Spinal cord (tissue), 10 donors: ENCODE measurements around the gene PITX1. TPM values are rescaled to one million over a fixed set of nuclear protein-coding genes. Genes with fewer than 3 reads are reported as not detected.

Experiments
- DNase-seq, 6 donors: peaks; one replicate each; pipeline versions ENCODE4 v3.0.0 to v3.0.0-alpha.2; 2013 to 2015; ENCODE audit warnings: low spot score in 6 of 6, low read depth in 4 of 6
- H3K27ac ChIP-seq: one replicate; pipeline ENCODE4 v1.5.1; 2013; ENCODE audit warnings: low read depth, low read length, control low read depth
- H3K27me3 ChIP-seq: one replicate; pipeline ENCODE4 v1.6.1; 2013; ENCODE audit warnings: low read length; ENCODE audit not compliant: control insufficient read depth, insufficient read depth
- H3K36me3 ChIP-seq: one replicate; pipeline ENCODE4 v1.6.1; 2013; ENCODE audit warnings: low read length; ENCODE audit not compliant: control insufficient read depth, insufficient read depth
- H3K4me1 ChIP-seq: one replicate; pipeline ENCODE4 v1.6.1; 2013; ENCODE audit warnings: low read length; ENCODE audit not compliant: control insufficient read depth, insufficient read depth
- H3K4me3 ChIP-seq: one replicate; pipeline ENCODE4 v1.5.1; 2013; ENCODE audit warnings: low read depth, low read length, control low read depth
- H3K9me3 ChIP-seq: one replicate; pipeline ENCODE4 v1.6.1; 2013; ENCODE audit warnings: low read length; ENCODE audit not compliant: control insufficient read depth, insufficient read depth
- WGBS: methylation state at CpG from one replicate; pipeline ENCODE4 v1.1.5; 2013; ENCODE audit warnings: missing lambda C conversion rate; ENCODE audit not compliant: insufficient coverage; 5-methylcytosine and 5-hydroxymethylcytosine counted together
- polyA plus RNA-seq, 2 donors: library from polyadenylated mRNA; unstranded; fragments of 120-200 nt; gene quantifications; one replicate each; pipeline ENCODE4 v1.2.1, GENCODE V29; 2013; ENCODE audit not compliant: insufficient read length in 2 of 2
- total RNA-seq, 2 donors: library from RNA; depleted of rRNA in 1 of 2; stranded (reverse); fragments of 120-200 nt in 1 of 2; fragments of >200 nt in 1 of 2; gene quantifications; one replicate each; pipeline versions ENCODE4 v1.2.3 to v1.2.4, GENCODE V29; 2013 to 2014
- donor health status: healthy.

Gene PITX1
- total and polyA plus RNA-seq, 4 donors = 0.11 TPM; not detected in 3

- Histone ChIP-seq H3K4me1 (peaks cover 20% of the 10 kb centered on the region), H3K27ac (no peak overlapping the region), H3K36me3 (no peaks in the 10 kb centered on the region), H3K27me3 (peaks cover 94% of the 10 kb centered on the region), H3K9me3 (no peaks in the 10 kb centered on the region), H3K4me3 (no peak overlapping the region)
- peak in 1 of 6 donors; percentile 33 for DNase-seq
- WGBS = 1% methylated on average over 42 of the region's 42 CpGs
Measured at GRCh38 chr5:135038813-135039270, 4.8 kb upstream of the PITX1 start.

GRCh38 chr5:135038205-135038812 is 4.3 kb upstream of the PITX1 start:
- H3K27me3 ChIP-seq = peaks cover 91% of the 10 kb centered on the region
- no peaks in the 10 kb centered on the region for H3K9me3 ChIP-seq
- no peaks in the 10 kb centered on the region for H3K36me3 ChIP-seq
- no peak for DNase-seq
- H3K4me3 ChIP-seq = no peak overlapping the region
- 4% methylated on average over 16 of the region's 20 CpGs for WGBS
- peaks cover 24% of the 10 kb centered on the region for H3K4me1 ChIP-seq
- H3K27ac ChIP-seq = no peak overlapping the region

GRCh38 chr5:135037519-135038204 is 3.6 kb upstream of the PITX1 start:
- no peaks in the 10 kb centered on the region for H3K36me3 ChIP-seq
- H3K27me3 ChIP-seq = peaks cover 91% of the 10 kb centered on the region
- H3K9me3 ChIP-seq = no peaks in the 10 kb centered on the region
- DNase-seq = no peak
- no peak overlapping the region for H3K4me3 ChIP-seq
- H3K4me1 ChIP-seq = peaks cover 30% of the 10 kb centered on the region
- H3K27ac ChIP-seq = no peak overlapping the region
- 5% methylated on average over 5 of the region's 11 CpGs for WGBS

- Histone ChIP-seq H3K4me3 (no peak overlapping the region), H3K27ac (no peak overlapping the region), H3K27me3 (peaks cover 91% of the 10 kb centered on the region), H3K36me3 (no peaks in the 10 kb centered on the region), H3K9me3 (no peaks in the 10 kb centered on the region), H3K4me1 (peaks cover 32% of the 10 kb centered on the region)
- WGBS = 32% methylated on average over 4 of the region's 4 CpGs
- no peak for DNase-seq
Measured at GRCh38 chr5:135036405-135036804, 2.4 kb upstream of the PITX1 start.

GRCh38 chr5:135035678-135036030 is 1.6 kb upstream of the PITX1 start:
- Histone ChIP-seq H3K36me3 (no peaks in the 10 kb centered on the region), H3K4me1 (peaks cover 37% of the 10 kb centered on the region), H3K27me3 (peaks cover 91% of the 10 kb centered on the region), H3K27ac (no peak overlapping the region), H3K4me3 (no peak overlapping the region), H3K9me3 (no peaks in the 10 kb centered on the region)
- DNase-seq = no peak
- 0% methylated on average over 1 of the region's 6 CpGs for WGBS

GRCh38 chr5:135034963-135035677 is 1.1 kb upstream of the PITX1 start:
- no peak overlapping the region for H3K27ac ChIP-seq
- no peak overlapping the region for H3K4me3 ChIP-seq
- H3K9me3 ChIP-seq = no peaks in the 10 kb centered on the region
- no peaks in the 10 kb centered on the region for H3K36me3 ChIP-seq
- WGBS = 36% methylated on average over 14 of the region's 14 CpGs
- peaks cover 34% of the 10 kb centered on the region for H3K4me1 ChIP-seq
- peaks cover 91% of the 10 kb centered on the region for H3K27me3 ChIP-seq
- DNase-seq = no peak

GRCh38 chr5:135034236-135034962 is 371 bp upstream of the PITX1 start:
- no peaks in the 10 kb centered on the region for H3K36me3 ChIP-seq
- no peak overlapping the region for H3K27ac ChIP-seq
- 4% methylated on average over 52 of the region's 65 CpGs for WGBS
- H3K4me1 ChIP-seq = peaks cover 31% of the 10 kb centered on the region
- H3K9me3 ChIP-seq = no peaks in the 10 kb centered on the region
- peaks cover 93% of the 10 kb centered on the region for H3K27me3 ChIP-seq
- no peak overlapping the region for H3K4me3 ChIP-seq
- DNase-seq = peak in 1 of 6 donors; percentile 26

GRCh38 chr5:135032999-135033861 is 798 bp downstream of the PITX1 start:
- peaks cover 31% of the 10 kb centered on the region for H3K4me1 ChIP-seq
- no peak overlapping the region for H3K4me3 ChIP-seq
- H3K27ac ChIP-seq = no peak overlapping the region
- H3K9me3 ChIP-seq = no peaks in the 10 kb centered on the region
- H3K36me3 ChIP-seq = no peaks in the 10 kb centered on the region
- peaks cover 93% of the 10 kb centered on the region for H3K27me3 ChIP-seq
- DNase-seq = peak in 1 of 6 donors; percentile 40
- under 1% methylated on average over 89 of the region's 89 CpGs for WGBS

GRCh38 chr5:135032695-135032998 is 1.4 kb downstream of the PITX1 start:
- peaks cover 36% of the 10 kb centered on the region for H3K4me1 ChIP-seq
- H3K36me3 ChIP-seq = no peaks in the 10 kb centered on the region
- H3K27ac ChIP-seq = no peak overlapping the region
- peaks cover 93% of the 10 kb centered on the region for H3K27me3 ChIP-seq
- WGBS = under 1% methylated on average over 15 of the region's 18 CpGs
- DNase-seq = peak in 1 of 6 donors; percentile 51
- no peaks in the 10 kb centered on the region for H3K9me3 ChIP-seq
- H3K4me3 ChIP-seq = no peak overlapping the region
